OCI-LY7 (cell line): ENCODE measurements around the gene COL9A3.

Source experiments
- EZH2phosphoT487 ChIP-seq: fragments of 200-600 bp; sonication (generic); IDR thresholded peaks from 2 replicates; pipeline ENCODE4 v1.6.1; 2018; ENCODE audit warnings: low read depth, borderline replicate concordance, mild to moderate bottlenecking, mixed run types, antibody characterized with exemption, low read length, moderate library complexity, mixed read lengths
- TF ChIP-seq, protein P1 (sequence below): fragments of 200-600 bp; sonication (generic); conservative IDR thresholded peaks from 2 replicates; pipeline ENCODE4 v1.5.1; 2014; ENCODE audit warnings: mild to moderate bottlenecking, antibody characterized with exemption, low read length, moderate library complexity, mixed read lengths

GRCh38 chr20:62799459-62799858 lies 17.4 kb upstream of the COL9A3 start:
- TF ChIP-seq, protein P1, sequence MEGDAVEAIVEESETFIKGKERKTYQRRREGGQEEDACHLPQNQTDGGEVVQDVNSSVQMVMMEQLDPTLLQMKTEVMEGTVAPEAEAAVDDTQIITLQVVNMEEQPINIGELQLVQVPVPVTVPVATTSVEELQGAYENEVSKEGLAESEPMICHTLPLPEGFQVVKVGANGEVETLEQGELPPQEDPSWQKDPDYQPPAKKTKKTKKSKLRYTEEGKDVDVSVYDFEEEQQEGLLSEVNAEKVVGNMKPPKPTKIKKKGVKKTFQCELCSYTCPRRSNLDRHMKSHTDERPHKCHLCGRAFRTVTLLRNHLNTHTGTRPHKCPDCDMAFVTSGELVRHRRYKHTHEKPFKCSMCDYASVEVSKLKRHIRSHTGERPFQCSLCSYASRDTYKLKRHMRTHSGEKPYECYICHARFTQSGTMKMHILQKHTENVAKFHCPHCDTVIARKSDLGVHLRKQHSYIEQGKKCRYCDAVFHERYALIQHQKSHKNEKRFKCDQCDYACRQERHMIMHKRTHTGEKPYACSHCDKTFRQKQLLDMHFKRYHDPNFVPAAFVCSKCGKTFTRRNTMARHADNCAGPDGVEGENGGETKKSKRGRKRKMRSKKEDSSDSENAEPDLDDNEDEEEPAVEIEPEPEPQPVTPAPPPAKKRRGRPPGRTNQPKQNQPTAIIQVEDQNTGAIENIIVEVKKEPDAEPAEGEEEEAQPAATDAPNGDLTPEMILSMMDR, result no peak
- TF ChIP-seq EZH2phosphoT487, result no peak
